GM12875 (cell line): ENCODE results near the gene P2RX1.

ENCODE experiments used
- H3K4me3 ChIP-seq: one replicate; pipeline ENCODE4 v1.5.1; 2011; ENCODE audit warnings: low read depth, low read length, control low read depth
- CTCF ChIP-seq: IDR thresholded peaks from 2 replicates; pipeline ENCODE4 v1.5.1; 2011; ENCODE audit warnings: low read depth, mild to moderate bottlenecking, control low read depth, inconsistent platforms, low read length, moderate library complexity, borderline replicate concordance; ENCODE audit not compliant: insufficient read depth

P2RX1 gene

GRCh38 chr17:3956983-3957382, 40.7 kb upstream of the P2RX1 start:
- TF ChIP-seq CTCF = no peak
- no peak overlapping the region for H3K4me3 ChIP-seq

GRCh38 chr17:3956327-3956957, 40.2 kb upstream of the P2RX1 start:
- no peak overlapping the region for H3K4me3 ChIP-seq
- TF ChIP-seq CTCF = no peak

GRCh38 chr17:3955673-3955988, 39.4 kb upstream of the P2RX1 start:
- TF ChIP-seq CTCF = no peak
- H3K4me3 ChIP-seq = no peak overlapping the region

GRCh38 chr17:3954976-3955672, 38.9 kb upstream of the P2RX1 start:
- no peak for TF ChIP-seq CTCF
- no peak overlapping the region for H3K4me3 ChIP-seq

- no peak for TF ChIP-seq CTCF
- no peak overlapping the region for H3K4me3 ChIP-seq
Observed at GRCh38 chr17:3954086-3954485, 37.8 kb upstream of the P2RX1 start.

- H3K4me3 ChIP-seq = no peak overlapping the region
- no peak for TF ChIP-seq CTCF
Observed at GRCh38 chr17:3953542-3953941, 37.3 kb upstream of the P2RX1 start.

- TF ChIP-seq CTCF = no peak
Observed at GRCh38 chr17:3952186-3952585, 35.9 kb upstream of the P2RX1 start.

More at GRCh38 chr17:3952186-3952585, 35.9 kb upstream of the P2RX1 start:
- H3K4me3 ChIP-seq = no peak overlapping the region
